HG03575 (cell line): ENCODE results near the gene DNPEP.

ENCODE experiments used
- ATAC-seq: cut with Tn5 transposase; IDR thresholded peaks from one replicate; pipeline ENCODE4 v1.9.1; 2021; ENCODE audit not compliant: unreplicated experiment, insufficient number of reproducible peaks, low FRiP score; ENCODE audit errors: extremely low read depth

DNPEP gene

DNA sequence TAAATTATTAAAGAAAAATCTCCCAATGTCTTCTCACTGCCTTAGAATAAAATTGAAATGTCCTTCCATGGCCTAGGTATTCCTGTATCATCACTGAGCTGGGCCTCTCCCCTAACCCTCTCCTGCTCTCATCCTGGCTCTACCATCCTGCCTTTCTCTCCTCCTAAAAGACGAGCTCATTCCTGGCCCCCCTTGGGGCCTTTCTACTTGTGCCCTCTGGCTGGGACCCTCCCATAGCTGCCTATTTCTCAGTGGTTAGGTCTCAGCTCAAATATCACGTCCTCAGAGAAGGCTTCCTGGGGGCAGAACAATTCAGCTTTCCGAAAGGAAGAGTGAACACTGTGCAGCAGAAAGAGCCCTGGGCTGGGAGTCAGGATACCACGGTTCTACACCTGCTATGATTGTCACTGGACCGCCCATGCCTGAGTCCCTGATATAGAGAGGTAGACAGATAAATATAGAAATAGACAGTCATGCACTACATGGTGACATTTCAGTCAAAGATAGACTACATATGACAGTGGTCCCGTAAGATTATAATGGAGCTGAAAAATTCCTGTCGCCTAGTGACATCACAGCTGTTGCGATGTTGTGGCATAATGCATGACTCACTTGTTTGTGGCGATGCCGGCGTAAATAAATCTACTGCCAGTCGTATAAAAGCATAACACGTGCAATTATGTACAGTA, 9.4 kb downstream of the DNPEP start:
- no peak for ATAC-seq

DNA sequence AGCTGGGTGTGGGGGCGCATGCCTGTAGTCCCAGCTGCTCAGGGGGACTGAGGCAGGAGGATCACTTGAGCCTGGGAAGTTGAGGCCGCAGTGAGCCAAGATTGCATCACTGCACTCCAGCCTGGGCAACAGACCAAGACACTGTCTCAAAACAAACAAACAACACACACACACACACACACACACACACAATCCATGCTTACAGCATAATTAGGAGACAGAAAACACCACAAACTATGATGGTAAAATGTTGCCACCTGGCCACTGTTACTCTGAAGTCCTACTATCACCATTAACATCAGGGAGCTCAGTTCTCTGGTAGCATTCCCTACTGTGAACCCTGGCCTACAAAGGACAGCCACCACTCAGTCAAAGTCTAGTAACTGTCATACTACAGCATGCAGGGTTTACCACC, 18.3 kb downstream of the DNPEP start:
- no peak for ATAC-seq

GRCh38 chr2:219368690-219369191, 19.0 kb downstream of the DNPEP start:
- ATAC-seq, result no peak

GRCh38 chr2:219362524-219363164, 25.1 kb downstream of the DNPEP start:
- no peak for ATAC-seq

DNA sequence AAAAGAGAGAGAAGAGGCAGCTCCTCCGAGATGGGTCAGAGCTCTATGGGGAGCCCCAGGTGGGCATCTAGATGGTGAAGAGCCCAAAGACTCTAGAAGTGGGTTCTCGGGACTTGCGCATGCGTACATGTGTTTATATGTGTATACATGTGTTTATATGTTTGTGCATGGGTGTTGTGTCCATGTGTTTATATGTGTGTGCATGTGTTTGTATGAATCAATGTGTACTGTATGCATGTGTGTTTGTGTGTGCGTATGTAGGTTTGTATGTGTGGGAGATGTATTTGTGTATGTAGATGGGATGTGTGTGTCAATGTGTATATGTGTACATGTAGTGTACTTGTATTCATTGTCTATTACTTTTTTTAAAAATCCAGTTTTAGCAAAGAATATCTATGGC, 25.6 kb downstream of the DNPEP start:
- ATAC-seq, result no peak

- ATAC-seq, result no peak
Measured at GRCh38 chr2:219358170-219359075, 29.3 kb downstream of the DNPEP start.

DNA sequence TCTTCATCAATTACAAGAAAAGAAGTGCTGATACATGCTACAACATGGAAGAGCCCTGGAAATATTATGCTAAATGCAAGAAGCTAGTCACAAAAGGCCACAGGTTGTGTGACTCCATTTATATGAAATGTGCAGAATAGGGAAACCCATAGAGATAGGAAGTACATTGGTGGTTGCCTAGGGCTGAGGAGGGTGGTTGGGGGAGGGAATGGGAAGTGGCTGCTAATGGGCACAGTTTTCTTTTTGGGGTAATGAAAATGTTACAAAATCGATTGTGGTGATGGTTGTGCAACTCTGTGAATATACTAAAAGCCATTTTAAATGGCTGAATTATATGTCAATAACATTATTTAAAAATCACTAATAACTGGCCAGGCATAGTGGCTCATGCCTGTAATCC, 30.9 kb downstream of the DNPEP start:
- ATAC-seq, result no peak

DNA sequence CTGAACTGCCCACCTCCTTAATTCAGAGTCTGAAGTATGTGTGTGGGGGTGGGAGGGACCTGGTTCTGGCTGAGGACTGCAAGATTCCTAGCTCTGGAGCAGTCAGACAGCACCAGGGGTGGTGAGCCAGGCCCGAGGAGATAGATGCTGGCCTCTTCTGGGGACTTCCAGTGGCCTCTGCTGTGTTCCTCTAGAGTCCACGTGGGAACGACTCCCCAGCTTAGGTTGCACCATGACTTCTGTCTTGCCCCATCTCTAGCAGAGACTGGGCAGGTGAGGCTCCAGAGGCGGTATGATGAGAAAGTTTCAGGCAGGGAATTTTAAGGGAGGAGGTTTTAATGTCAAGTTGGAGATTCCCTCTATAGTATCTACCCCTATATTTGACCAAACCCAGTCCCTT, 33.1 kb downstream of the DNPEP start:
- no peak for ATAC-seq

DNA sequence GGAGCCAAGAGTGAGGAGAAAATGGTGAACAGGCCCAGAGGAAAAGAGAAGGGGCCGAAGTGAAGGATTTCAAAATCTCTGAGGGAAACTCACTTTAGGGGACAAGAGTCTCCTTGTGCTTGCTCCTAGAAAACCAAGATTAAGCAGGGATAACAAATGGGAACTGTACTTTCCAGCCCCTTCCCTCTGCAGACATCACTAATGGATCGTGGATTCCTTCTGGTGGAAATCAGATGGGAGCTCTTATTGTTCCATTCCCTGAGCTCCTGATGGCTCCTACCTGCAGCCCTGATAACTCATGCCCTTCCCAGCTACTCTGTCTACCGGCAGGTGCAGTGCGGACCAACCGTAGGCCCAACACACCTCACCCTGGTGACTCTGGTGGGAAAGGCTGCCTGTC, 34.6 kb downstream of the DNPEP start:
- ATAC-seq, result no peak

DNA sequence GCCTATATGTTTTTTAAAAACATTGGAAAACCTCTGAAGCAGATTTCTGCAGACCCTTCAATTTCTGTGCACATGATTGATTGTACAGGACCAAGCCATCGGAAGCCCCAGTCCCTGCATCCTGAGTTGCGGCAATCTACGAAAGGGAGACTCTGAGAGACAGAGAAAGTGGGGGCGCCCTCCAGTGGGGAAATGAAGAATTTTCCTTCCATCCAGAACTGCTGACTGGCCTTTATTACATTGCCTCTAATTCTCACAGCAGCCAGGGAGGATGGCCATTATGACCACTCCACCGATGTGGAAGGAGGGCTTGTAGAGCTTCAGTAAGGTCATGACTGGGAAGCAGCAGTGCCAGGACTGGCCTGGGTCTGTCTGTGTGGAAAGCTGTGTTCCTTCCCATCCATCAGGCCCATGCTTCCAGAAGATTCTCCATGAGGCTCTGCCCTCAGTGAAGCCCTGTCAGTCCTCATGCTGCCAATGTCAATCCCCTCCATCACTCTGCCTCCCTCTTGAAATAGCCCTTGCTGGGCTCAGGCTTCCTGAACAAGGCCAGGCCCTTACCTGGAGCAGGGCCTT, 35.2 kb downstream of the DNPEP start:
- no peak for ATAC-seq

- no peak for ATAC-seq
Measured at GRCh38 chr2:219350710-219351221, 36.9 kb downstream of the DNPEP start.

- no peak for ATAC-seq
Measured at GRCh38 chr2:219350215-219350614, 37.5 kb downstream of the DNPEP start.

GRCh38 chr2:219344751-219345430, 42.8 kb downstream of the DNPEP start:
- ATAC-seq, result no peak

DNA sequence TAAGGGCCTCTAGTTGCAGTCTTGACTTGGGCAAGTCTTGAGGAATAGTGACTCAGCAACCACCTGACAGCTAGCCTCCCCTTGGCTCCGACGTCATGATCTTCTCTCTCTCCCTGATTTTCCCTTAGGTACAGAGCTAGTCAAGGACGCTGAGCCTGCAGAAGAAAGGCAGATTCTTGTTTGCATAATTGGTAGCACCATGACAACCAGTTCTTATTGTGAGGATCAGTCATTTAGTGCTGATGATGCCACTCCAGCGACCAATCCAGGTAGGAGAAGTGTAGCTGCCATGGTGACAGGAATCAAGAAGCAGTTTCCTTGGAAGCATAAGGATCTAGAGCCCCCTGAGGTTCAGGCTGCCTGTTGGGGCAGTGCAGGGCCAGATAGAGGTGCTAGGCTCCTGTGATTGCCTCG, 52.3 kb downstream of the DNPEP start:
- ATAC-seq, result no peak

GRCh38 chr2:219334076-219334475, 53.6 kb downstream of the DNPEP start:
- ATAC-seq, result no peak

DNA sequence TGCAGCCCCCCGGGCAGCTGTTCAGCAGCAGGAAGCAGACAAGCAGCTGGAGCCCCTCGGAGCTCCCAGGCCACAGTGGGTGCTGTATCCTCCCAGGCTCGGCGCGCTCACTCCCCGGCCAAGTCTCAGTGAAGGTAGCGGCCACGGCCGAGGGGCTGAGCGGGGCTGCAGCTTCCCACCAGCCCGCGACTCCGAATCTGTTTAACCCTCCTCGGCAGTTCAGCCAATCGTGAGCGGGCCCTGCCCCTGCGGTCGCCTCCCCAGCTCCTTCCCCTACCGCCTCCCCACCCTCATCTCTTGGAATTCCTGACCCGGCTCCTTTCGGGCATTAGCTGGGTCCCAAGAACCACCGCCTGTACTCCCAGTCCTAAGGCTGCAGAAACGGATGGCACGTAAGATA, 55.2 kb downstream of the DNPEP start, which contains the start of gene RESP18:
Gene RESP18 (minus strand): TSS at position 203 of the 400 bp plus-strand sequence.
- no peak for ATAC-seq

DNA sequence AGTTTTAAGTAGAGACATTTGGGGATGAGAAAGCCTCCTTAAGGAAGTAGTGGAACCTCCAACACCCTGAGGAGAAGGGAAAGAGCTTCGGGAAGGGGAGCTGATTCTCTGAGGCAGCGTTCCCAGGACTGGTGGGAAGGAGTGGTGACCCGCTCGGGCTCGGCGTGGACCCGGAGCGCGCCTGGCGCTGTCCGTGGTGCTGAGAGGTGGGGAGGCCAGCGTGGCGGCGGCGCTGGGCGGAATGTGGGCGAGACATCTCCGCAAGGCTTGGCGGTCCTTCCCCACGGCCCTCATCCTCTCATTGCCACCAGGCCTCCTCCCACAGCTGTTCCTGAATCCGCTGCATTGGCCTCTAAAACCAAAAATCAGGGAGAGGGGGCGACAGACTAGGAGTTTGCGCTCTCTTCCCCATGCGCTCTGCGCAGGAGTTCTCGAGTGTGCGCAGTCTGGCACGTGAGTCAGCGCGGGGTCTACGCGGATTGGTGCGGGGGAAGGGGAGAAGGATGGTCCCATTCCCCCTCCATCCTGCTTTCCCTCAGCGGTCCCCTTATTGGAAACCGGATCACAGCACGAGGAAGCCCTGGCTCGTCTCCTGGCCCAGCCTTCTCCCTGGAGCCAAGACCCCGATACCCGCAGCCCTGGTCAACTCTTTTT, 56.0 kb downstream of the DNPEP start:
- ATAC-seq, result no peak

DNA sequence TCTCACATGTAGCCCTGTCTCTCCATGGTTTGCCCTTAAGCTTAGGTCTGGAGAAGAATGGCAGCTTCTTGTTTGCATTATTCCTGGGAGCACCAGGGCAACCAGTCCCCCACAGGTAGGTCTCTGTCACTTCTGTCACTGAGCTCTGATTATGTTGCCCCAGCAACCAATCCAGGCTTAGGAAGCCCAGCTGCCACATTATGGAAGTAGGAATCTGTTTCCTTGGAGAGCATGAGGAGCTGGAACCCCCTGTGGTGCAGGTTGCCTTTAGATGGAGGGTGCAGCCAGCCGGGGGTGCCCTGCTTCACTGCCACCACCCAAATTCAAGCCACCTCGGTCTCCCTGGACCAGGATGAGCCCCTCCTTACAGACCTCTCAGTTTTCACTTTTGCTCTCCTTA, 60.0 kb downstream of the DNPEP start:
- ATAC-seq, result no peak
